WTC11 (cell line): ENCODE data around the gene ASIC1.

Source experiments
- ATF1 ChIP-seq: sonication (generic); formaldehyde crosslinking; IDR thresholded peaks from 2 replicates; pipeline ENCODE4 v1.8.1; 2023; ENCODE audit warnings: mild to moderate bottlenecking, moderate library complexity, missing genetic modification reagents
- ATF2 ChIP-seq: sonication (generic); formaldehyde crosslinking; IDR thresholded peaks from 2 replicates; pipeline ENCODE4 v1.8.1; 2022; ENCODE audit warnings: low read depth, missing genetic modification reagents, borderline replicate concordance
- ATF3 ChIP-seq: sonication (generic); formaldehyde crosslinking; conservative IDR thresholded peaks from 2 replicates; pipeline ENCODE4 v1.8.1; 2022; ENCODE audit warnings: mild to moderate bottlenecking, missing genetic modification reagents
- CTCF ChIP-seq: fragments of 200-600 bp; IDR thresholded peaks from 2 replicates; pipeline ENCODE4 v1.8.0; 2022; ENCODE audit warnings: antibody characterized with exemption
- ETV6 ChIP-seq: sonication (generic); formaldehyde crosslinking; IDR thresholded peaks from 2 replicates; pipeline ENCODE4 v1.8.1; 2022; ENCODE audit warnings: mild to moderate bottlenecking, missing genetic modification reagents
- IRF2 ChIP-seq: sonication (generic); formaldehyde crosslinking; IDR thresholded peaks from 2 replicates; pipeline ENCODE4 v1.8.0; 2022; ENCODE audit warnings: low read depth, missing genetic modification reagents, borderline replicate concordance
- JUN ChIP-seq: sonication (generic); formaldehyde crosslinking; IDR thresholded peaks from 2 replicates; pipeline ENCODE4 v1.8.0; 2023; ENCODE audit warnings: mild to moderate bottlenecking, missing genetic modification reagents
- MAX ChIP-seq: sonication (generic); formaldehyde crosslinking; IDR thresholded peaks from 2 replicates; pipeline ENCODE4 v1.8.0; 2022; ENCODE audit warnings: mild to moderate bottlenecking, missing genetic modification reagents
- MLX ChIP-seq: sonication (generic); formaldehyde crosslinking; IDR thresholded peaks from 2 replicates; pipeline ENCODE4 v1.8.1; 2023; ENCODE audit warnings: mild to moderate bottlenecking, missing genetic modification reagents, moderate library complexity
- RELA ChIP-seq: sonication (generic); formaldehyde crosslinking; IDR thresholded peaks from 2 replicates; pipeline ENCODE4 v1.8.1; 2022; ENCODE audit warnings: missing genetic modification reagents, mild to moderate bottlenecking, borderline replicate concordance
- ZBTB43 ChIP-seq: sonication (generic); formaldehyde crosslinking; IDR thresholded peaks from 2 replicates; pipeline ENCODE4 v1.8.1; 2023; ENCODE audit warnings: mild to moderate bottlenecking, missing genetic modification reagents
- ZNF263 ChIP-seq: sonication (generic); formaldehyde crosslinking; IDR thresholded peaks from 2 replicates; pipeline ENCODE4 v1.8.1; 2022; ENCODE audit warnings: low read depth, mild to moderate bottlenecking, moderate library complexity, missing genetic modification reagents

GRCh38 chr12:50061946-50062686 lies 4.7 kb downstream of the ASIC1 start:
- TF ChIP-seq CTCF (no peak), ZBTB43 (CRISPR knock-in tag) (no peak), MAX (no peak), IRF2 (CRISPR knock-in tag) (no peak), RELA (CRISPR knock-in tag) (no peak), MLX (CRISPR knock-in tag) (no peak), ETV6 (no peak), JUN (CRISPR knock-in tag) (no peak), ATF3 (no peak), ZNF263 (CRISPR knock-in tag) (no peak), ATF1 (no peak), ATF2 (CRISPR knock-in tag) (no peak)
